IMR-90 (cell line): ENCODE data around the gene CPLX1.
"Not testable (repeated sequence)": the region's sequence is repeated elsewhere in the genome, so short reads cannot be mapped to it uniquely, and the experiment has no call there.

Experiments used
- BHLHE40 ChIP-seq: fragments of 150-350 bp; IDR thresholded peaks from 2 replicates; pipeline ENCODE4 v1.6.1; 2016; ENCODE audit warnings: mild to moderate bottlenecking, low read depth, low read length
- CEBPB ChIP-seq: IDR thresholded peaks from 2 replicates; pipeline ENCODE4 v1.6.1; 2012; ENCODE audit warnings: low read depth, low read length, improper control_type of control experiment
- CTCF ChIP-seq: conservative IDR thresholded peaks from 2 replicates; pipeline ENCODE4 v1.5.1; 2012; ENCODE audit warnings: mild to moderate bottlenecking, low read depth, low read length, improper control_type of control experiment
- ELK1 ChIP-seq: fragments of 150-350 bp; IDR thresholded peaks from 2 replicates; pipeline ENCODE4 v1.6.1; 2016; ENCODE audit warnings: low read depth, mild to moderate bottlenecking, low read length, moderate library complexity, borderline replicate concordance
- FOS ChIP-seq: fragments of 150-350 bp; IDR thresholded peaks from 2 replicates; pipeline ENCODE4 v1.6.1; 2016; ENCODE audit warnings: low read depth, low read length
- MAFK ChIP-seq: IDR thresholded peaks from 2 replicates; pipeline ENCODE4 v1.6.1; 2012; ENCODE audit warnings: low read depth, low read length, improper control_type of control experiment
- MAZ ChIP-seq: IDR thresholded peaks from 2 replicates; pipeline ENCODE4 v1.6.1; 2012; ENCODE audit warnings: low read depth, mild to moderate bottlenecking, low read length, improper control_type of control experiment, moderate library complexity, borderline replicate concordance
- MXI1 ChIP-seq: IDR thresholded peaks from 2 replicates; pipeline ENCODE4 v1.6.1; 2012; ENCODE audit warnings: low read depth, mild to moderate bottlenecking, low read length, moderate library complexity, borderline replicate concordance
- POLR2A ChIP-seq: IDR thresholded peaks from 2 replicates; pipeline ENCODE4 v1.6.1; 2012; ENCODE audit warnings: mild to moderate bottlenecking, low read depth, low read length
- RAD21 ChIP-seq: IDR thresholded peaks from 2 replicates; pipeline ENCODE4 v1.6.1; 2012; ENCODE audit warnings: low read length, improper control_type of control experiment
- RCOR1 ChIP-seq: IDR thresholded peaks from 2 replicates; pipeline ENCODE4 v1.6.1; 2012; ENCODE audit warnings: mild to moderate bottlenecking, low read length, improper control_type of control experiment; ENCODE audit not compliant: insufficient replicate concordance
- SMC3 ChIP-seq: fragments of 150-350 bp; IDR thresholded peaks from 2 replicates; pipeline ENCODE4 v1.6.1; 2016; ENCODE audit warnings: low read depth, mild to moderate bottlenecking, antibody characterized with exemption, low read length, moderate library complexity
- USF2 ChIP-seq: fragments of 150-350 bp; IDR thresholded peaks from 2 replicates; pipeline ENCODE4 v1.6.1; 2017; ENCODE audit warnings: mild to moderate bottlenecking, antibody characterized with exemption, low read length, low read depth

GRCh38 chr4:759810-760209 lies 66.1 kb downstream of the CPLX1 start:
- not testable (repeated sequence) for TF ChIP-seq CTCF, RAD21, POLR2A, BHLHE40, MAZ, ELK1, MAFK, USF2, CEBPB, MXI1, RCOR1, SMC3, FOS
